Islet precursor cell (in vitro differentiated cells): ENCODE data around the gene VPS9D1.
"Not testable (repeated sequence)": the region's sequence is repeated elsewhere in the genome, so short reads cannot be mapped to it uniquely, and the experiment has no call there.

ENCODE experiments used
- DNase-seq: peaks from one replicate; pipeline ENCODE4 v3.0.0-alpha.2; 2018

Gene VPS9D1

GRCh38 chr16:89709166-89709565 lies 11.5 kb downstream of the VPS9D1 start:
- no peak for DNase-seq

GRCh38 chr16:89708481-89708931 lies 12.2 kb downstream of the VPS9D1 start:
- DNase-seq = peak; percentile 44

- peak; percentile 55 for DNase-seq
These were observed 13.0 kb downstream of the VPS9D1 start for GRCh38 chr16:89707695-89708094.

GRCh38 chr16:89706518-89707260 lies 14.0 kb downstream of the VPS9D1 start:
- peak; percentile 47 for DNase-seq

- no peak for DNase-seq
These were observed 15.7 kb downstream of the VPS9D1 start for GRCh38 chr16:89705006-89705405.

- no peak for DNase-seq
These were observed 16.4 kb downstream of the VPS9D1 start for GRCh38 chr16:89704281-89704680.

GRCh38 chr16:89701425-89702406 lies 19.0 kb downstream of the VPS9D1 start, which contains the start of gene SPATA2L:
SPATA2L (minus strand) TSS chr16:89701705; CDS start chr16:89701232, 473 bp downstream.
- DNase-seq = peak; percentile 98

GRCh38 chr16:89700649-89701424 lies 19.9 kb downstream of the VPS9D1 start:
- peak; percentile 85 for DNase-seq

GRCh38 chr16:89700100-89700648 lies 20.5 kb downstream of the VPS9D1 start:
- DNase-seq = peak; percentile 100

- not testable (repeated sequence) for DNase-seq
These were observed 21.0 kb downstream of the VPS9D1 start for GRCh38 chr16:89699629-89700099.

GRCh38 chr16:89698717-89699116 lies 22.0 kb downstream of the VPS9D1 start:
- DNase-seq = peak; percentile 2

GRCh38 chr16:89697616-89698331 lies 22.9 kb downstream of the VPS9D1 start:
- peak; percentile 52 for DNase-seq

- no peak for DNase-seq
These were observed 23.5 kb downstream of the VPS9D1 start for GRCh38 chr16:89697161-89697615.

- peak; percentile 56 for DNase-seq
These were observed 24.0 kb downstream of the VPS9D1 start for GRCh38 chr16:89696670-89697128.

GRCh38 chr16:89695875-89696669 lies 24.6 kb downstream of the VPS9D1 start:
- peak; percentile 45 for DNase-seq

GRCh38 chr16:89695086-89695874 lies 25.4 kb downstream of the VPS9D1 start:
- DNase-seq = peak; percentile 58

GRCh38 chr16:89694784-89695085 lies 26.0 kb downstream of the VPS9D1 start:
- not testable (repeated sequence) for DNase-seq

GRCh38 chr16:89693931-89694783 lies 26.5 kb downstream of the VPS9D1 start:
- peak; percentile 42 for DNase-seq

- peak; percentile 44 for DNase-seq
These were observed 27.4 kb downstream of the VPS9D1 start for GRCh38 chr16:89693289-89693731.
